GM21528 (cell line): ENCODE data around the gene CDKN3.
"Not testable (repeated sequence)": the region's sequence is repeated elsewhere in the genome, so short reads cannot be mapped to it uniquely, and the experiment has no call there.

Experiments
- ATAC-seq: cut with Tn5 transposase; IDR thresholded peaks from one replicate; pipeline ENCODE4 v1.9.1; 2021; ENCODE audit warnings: mild to moderate bottlenecking, moderate library complexity; ENCODE audit not compliant: unreplicated experiment, low FRiP score

CDKN3 gene

GRCh38 chr14:54451961-54452360 lies 55.2 kb downstream of the CDKN3 start:
- ATAC-seq: no peak

GRCh38 chr14:54453252-54453651 lies 56.4 kb downstream of the CDKN3 start:
- no peak for ATAC-seq

GRCh38 chr14:54453990-54454389 lies 57.2 kb downstream of the CDKN3 start:
- not testable (repeated sequence) for ATAC-seq

GRCh38 chr14:54455363-54455762 lies 58.6 kb downstream of the CDKN3 start:
- no peak for ATAC-seq

GRCh38 chr14:54456820-54457608 lies 60.2 kb downstream of the CDKN3 start:
- not testable (repeated sequence) for ATAC-seq

- no peak for ATAC-seq
Measured at GRCh38 chr14:54457609-54457996, 60.8 kb downstream of the CDKN3 start.

- ATAC-seq: not testable (repeated sequence)
Measured at GRCh38 chr14:54458536-54458935, 61.7 kb downstream of the CDKN3 start.

GRCh38 chr14:54459106-54459505 lies 62.3 kb downstream of the CDKN3 start:
- no peak for ATAC-seq

- no peak for ATAC-seq
Measured at GRCh38 chr14:54462048-54462447, 65.2 kb downstream of the CDKN3 start.

- no peak for ATAC-seq
Measured at GRCh38 chr14:54465654-54466053, 68.8 kb downstream of the CDKN3 start.

GRCh38 chr14:54467280-54467679 lies 70.5 kb downstream of the CDKN3 start:
- ATAC-seq: no peak
